ENCODE measurements around the gene PRSS3. TPM values are rescaled to one million over a fixed set of nuclear protein-coding genes. Genes with fewer than 3 reads are reported as not detected.
A peak's percentile ranks its signal among the peaks of the same experiment; 100 is the strongest.
"Not testable (repeated sequence)": the region's sequence is repeated elsewhere in the genome, so short reads cannot be mapped to it uniquely, and the experiment has no call there.

PRSS3 gene
- total RNA-seq, result not detected
- long read RNA-seq, result 0 reads

DNA sequence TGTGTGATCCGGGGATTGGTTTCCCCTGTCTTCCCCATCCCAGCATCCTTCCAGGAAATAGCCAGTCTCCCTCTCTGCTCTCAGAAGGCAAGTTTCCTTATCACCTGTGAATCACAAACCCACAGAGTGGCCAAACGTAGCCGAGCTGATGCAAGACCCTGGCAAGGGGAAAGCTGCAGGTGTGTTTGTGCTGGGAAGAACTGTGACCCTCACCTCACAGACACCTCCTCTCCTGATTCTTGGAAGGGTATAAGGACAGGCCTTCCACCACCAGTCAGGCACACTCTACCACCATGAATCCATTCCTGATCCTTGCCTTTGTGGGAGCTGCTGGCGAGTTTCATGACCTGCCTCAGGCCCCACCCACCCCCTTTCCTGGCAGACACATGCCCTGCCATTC lies at the start of gene PRSS3:
Gene PRSS3 (plus strand): TSS at position 281 of the 400 bp plus-strand sequence. CDS start 13 bp downstream, at position 294.
- intact Hi-C loops (cut with micrococcal nuclease), result no loop called here
- H3K4me1 ChIP-seq, result no peaks in the 10 kb centered on the region
- H3K4me3 ChIP-seq, result no peak within 1 kb of the TSS
- H3K27me3 ChIP-seq (ENCODE audit: low read depth), result peaks cover 4% of the 10 kb centered on the region
- H3K27ac ChIP-seq (replicated peaks), result no peak within 1 kb of the TSS
- no peak for DNase-seq
- H3K9me3 ChIP-seq (replicated peaks), result no peaks in the 10 kb centered on the region
- TF ChIP-seq, protein P1, sequence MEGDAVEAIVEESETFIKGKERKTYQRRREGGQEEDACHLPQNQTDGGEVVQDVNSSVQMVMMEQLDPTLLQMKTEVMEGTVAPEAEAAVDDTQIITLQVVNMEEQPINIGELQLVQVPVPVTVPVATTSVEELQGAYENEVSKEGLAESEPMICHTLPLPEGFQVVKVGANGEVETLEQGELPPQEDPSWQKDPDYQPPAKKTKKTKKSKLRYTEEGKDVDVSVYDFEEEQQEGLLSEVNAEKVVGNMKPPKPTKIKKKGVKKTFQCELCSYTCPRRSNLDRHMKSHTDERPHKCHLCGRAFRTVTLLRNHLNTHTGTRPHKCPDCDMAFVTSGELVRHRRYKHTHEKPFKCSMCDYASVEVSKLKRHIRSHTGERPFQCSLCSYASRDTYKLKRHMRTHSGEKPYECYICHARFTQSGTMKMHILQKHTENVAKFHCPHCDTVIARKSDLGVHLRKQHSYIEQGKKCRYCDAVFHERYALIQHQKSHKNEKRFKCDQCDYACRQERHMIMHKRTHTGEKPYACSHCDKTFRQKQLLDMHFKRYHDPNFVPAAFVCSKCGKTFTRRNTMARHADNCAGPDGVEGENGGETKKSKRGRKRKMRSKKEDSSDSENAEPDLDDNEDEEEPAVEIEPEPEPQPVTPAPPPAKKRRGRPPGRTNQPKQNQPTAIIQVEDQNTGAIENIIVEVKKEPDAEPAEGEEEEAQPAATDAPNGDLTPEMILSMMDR (IDR thresholded peaks at IDR 0.05; ENCODE audit: borderline replicate concordance), result no peak
- H3K36me3 ChIP-seq, result no peaks in the 10 kb centered on the region

DNA sequence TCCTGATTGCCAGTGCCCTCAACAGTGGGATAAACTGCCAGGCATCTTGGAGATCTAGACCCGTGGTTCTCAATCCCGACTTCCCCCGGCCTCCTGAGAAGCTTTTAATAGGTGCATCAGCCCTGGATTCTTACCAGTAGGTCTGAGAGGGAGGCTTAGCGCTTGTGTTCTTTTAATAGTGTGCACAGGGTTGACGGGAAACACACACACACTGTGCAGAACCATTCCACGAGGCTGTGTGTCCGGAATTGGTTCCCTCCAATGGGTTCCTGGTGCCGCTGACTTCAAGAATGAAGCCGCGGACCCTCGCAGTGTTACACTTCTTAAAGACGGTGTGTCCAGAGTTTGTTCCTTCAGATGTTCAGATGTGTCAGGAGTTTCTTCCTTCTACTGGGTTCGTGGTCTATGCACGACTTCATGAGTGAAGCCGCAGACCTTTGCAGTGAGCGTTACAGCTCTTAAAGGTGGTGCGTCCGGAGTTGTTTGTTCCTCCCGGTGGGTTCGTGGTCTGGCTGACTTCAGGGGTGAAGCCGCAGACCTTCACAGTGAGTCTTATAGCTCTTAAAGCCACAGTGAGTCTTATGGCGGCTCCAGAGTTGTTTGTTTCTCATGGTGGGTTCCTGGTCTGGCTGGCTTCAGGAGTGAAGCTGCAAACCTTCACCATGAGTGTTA lies 46.6 kb upstream of the PRSS3 start:
- H3K4me3 ChIP-seq, result no peak overlapping the region
- H3K9me3 ChIP-seq (replicated peaks), result no peaks in the 10 kb centered on the region
- H3K27me3 ChIP-seq (ENCODE audit: low read depth), result peaks cover 69% of the 10 kb centered on the region
- peaks cover 9% of the 10 kb centered on the region for H3K4me1 ChIP-seq
- intact Hi-C loops (cut with micrococcal nuclease), result no loop called here
- TF ChIP-seq, protein P1 (IDR thresholded peaks at IDR 0.05; ENCODE audit: borderline replicate concordance), result no peak
- H3K27ac ChIP-seq (replicated peaks), result no peak overlapping the region
- no peak for DNase-seq
- no peaks in the 10 kb centered on the region for H3K36me3 ChIP-seq

DNA sequence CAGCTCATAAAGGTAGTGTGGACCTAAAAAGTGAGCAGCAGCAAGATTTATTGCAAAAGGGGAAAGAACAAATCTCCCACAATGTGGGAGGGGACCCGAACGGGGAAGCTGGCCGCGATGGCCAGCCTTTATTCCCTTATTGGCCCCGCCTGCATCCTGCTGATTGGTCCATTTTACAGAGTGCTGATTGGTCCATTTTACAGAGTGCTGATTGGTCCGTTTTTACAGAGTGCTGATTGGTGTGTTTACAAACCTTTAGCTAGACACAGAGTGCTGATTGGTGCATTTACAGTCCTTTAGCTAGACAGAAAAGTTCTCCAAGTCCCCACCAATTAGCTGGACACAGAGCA lies 46.1 kb upstream of the PRSS3 start:
- H3K36me3 ChIP-seq; intact Hi-C loops (cut with micrococcal nuclease); H3K27ac ChIP-seq (replicated peaks); H3K4me3 ChIP-seq; H3K9me3 ChIP-seq (replicated peaks); H3K4me1 ChIP-seq; DNase-seq: not testable (repeated sequence)
- H3K27me3 ChIP-seq (ENCODE audit: low read depth), result peaks cover 74% of the 10 kb centered on the region

DNA sequence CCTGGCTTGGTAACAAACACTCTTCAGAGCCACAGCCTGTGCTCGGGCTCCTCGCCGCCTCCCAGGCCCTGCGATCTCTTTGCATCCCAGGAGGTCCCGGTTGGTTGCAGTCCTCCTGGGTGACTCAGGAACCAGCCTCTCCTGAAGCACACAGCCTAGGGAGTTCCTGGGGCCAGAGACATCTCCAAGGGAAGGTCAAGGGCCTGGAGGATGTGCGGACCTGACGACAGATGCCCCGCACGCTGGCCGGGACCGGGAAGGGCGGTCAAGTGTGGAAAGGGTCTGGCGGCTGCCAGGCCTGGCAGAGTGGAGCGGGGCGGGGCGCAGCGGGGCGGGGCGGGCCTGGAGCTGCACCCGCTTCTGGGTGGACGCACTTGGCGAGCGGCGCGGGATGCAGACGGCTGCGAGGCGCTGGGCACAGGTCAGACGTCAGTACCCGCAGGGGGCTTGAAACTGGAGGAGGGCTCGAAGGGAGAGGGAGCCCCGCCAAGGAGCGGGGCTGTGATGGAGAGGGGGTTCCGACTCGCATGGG lies 45.0 kb upstream of the PRSS3 start:
- no peak for DNase-seq
- TF ChIP-seq, protein P1 (IDR thresholded peaks at IDR 0.05; ENCODE audit: borderline replicate concordance), result no peak
- Histone ChIP-seq H3K4me1 (peaks cover 9% of the 10 kb centered on the region), H3K27ac (replicated peaks) (no peak overlapping the region), H3K9me3 (replicated peaks) (no peaks in the 10 kb centered on the region), H3K27me3 (ENCODE audit: low read depth) (peaks cover 85% of the 10 kb centered on the region), H3K36me3 (no peaks in the 10 kb centered on the region), H3K4me3 (peak overlapping the region; percentile 49)
- intact Hi-C loops (cut with micrococcal nuclease), result no loop called here

DNA sequence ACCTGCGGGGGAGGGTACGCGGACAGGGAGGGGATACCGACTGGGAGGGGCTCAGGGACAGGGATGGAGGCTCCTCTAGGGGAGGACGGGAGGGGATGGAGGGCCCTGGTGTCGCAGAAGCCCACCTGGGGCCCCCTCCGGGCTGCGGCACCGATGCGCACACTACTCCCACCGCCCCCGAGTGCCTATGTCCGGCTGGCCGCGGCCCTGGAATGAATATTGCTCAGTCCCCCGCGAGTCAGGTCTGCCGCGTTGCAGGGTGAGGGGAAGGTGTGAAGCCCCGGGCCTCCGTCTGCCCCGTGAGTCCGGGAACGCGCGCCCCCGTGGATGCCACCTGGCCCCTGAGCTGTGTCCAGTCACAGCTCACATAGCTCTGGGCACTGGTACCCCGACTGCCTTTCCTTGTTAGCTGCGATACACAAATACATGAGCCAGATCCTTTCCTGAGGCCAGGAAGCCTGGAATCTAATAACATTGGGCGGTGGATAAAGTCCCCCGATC lies 44.5 kb upstream of the PRSS3 start:
- no peaks in the 10 kb centered on the region for H3K9me3 ChIP-seq (replicated peaks)
- H3K36me3 ChIP-seq, result no peaks in the 10 kb centered on the region
- TF ChIP-seq, protein P1 (IDR thresholded peaks at IDR 0.05; ENCODE audit: borderline replicate concordance), result no peak
- DNase-seq, result no peak
- peaks cover 9% of the 10 kb centered on the region for H3K4me1 ChIP-seq
- intact Hi-C loops (cut with micrococcal nuclease), result no loop called here
- peak overlapping the region; percentile 49 for H3K4me3 ChIP-seq
- H3K27ac ChIP-seq (replicated peaks), result no peak overlapping the region
- H3K27me3 ChIP-seq (ENCODE audit: low read depth), result peaks cover 90% of the 10 kb centered on the region

DNA sequence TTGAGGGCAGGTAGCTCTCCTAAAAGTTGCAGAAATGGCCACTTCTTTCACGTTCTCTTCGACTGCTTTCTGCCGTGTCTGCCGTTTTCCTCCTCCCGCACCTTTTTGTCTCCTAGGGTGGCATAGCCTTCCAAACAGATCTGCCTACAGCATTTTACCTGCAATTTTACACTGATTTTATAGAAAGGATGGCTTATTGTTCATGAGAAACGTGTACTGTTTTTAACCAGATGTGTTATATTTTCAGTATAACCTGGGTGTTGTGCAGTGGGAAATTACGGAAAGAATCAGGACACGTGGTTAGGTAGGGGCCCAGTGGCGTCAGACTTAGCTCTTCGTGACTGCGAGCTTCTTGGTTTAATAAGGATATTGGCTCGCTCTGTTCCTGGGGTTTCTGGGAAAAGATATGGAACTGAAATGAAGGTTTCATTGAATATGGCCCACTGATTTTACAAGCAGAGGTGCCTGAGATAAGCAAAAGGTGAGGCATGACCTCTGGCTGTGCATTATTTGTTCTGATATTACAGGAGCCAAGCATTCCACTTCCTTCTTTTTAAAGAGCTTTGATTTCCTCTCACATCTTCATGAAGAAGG lies 43.7 kb upstream of the PRSS3 start:
- intact Hi-C loops (cut with micrococcal nuclease), result no loop called here
- no peak for DNase-seq
- no peaks in the 10 kb centered on the region for H3K9me3 ChIP-seq (replicated peaks)
- H3K4me1 ChIP-seq, result peaks cover 9% of the 10 kb centered on the region
- no peak overlapping the region for H3K4me3 ChIP-seq
- no peak overlapping the region for H3K27ac ChIP-seq (replicated peaks)
- peaks cover 92% of the 10 kb centered on the region for H3K27me3 ChIP-seq (ENCODE audit: low read depth)
- no peaks in the 10 kb centered on the region for H3K36me3 ChIP-seq
- TF ChIP-seq, protein P1 (IDR thresholded peaks at IDR 0.05; ENCODE audit: borderline replicate concordance), result no peak
